ENCODE measurements around the gene ITIH4.

The ITIH4 gene

GRCh38 chr3:52817221-52817620 lies 13.3 kb downstream of the ITIH4 start:
- no peak overlapping the region for H3K27ac ChIP-seq
- TF ChIP-seq CTCF (IDR thresholded peaks at IDR 0.05), result no peak
- H3K9me3 ChIP-seq, result no peaks in the 10 kb centered on the region
- no peak overlapping the region for H3K4me3 ChIP-seq (ENCODE audit: low read depth in 1 of 2, low read length in 1 of 2)
- H3K27me3 ChIP-seq, result no peaks in the 10 kb centered on the region
- peaks cover 68% of the 10 kb centered on the region for H3K36me3 ChIP-seq
- H3K4me1 ChIP-seq (ENCODE audit: control insufficient read depth in 1 of 2, insufficient read depth in 1 of 2, low read depth in 1 of 2, low read length in 1 of 2), result no peaks in the 10 kb centered on the region

GRCh38 chr3:52816654-52817053 lies 13.8 kb downstream of the ITIH4 start:
- Histone ChIP-seq H3K9me3 (no peaks in the 10 kb centered on the region), H3K27me3 (no peaks in the 10 kb centered on the region), H3K27ac (no peak overlapping the region), H3K36me3 (peaks cover 64% of the 10 kb centered on the region), H3K4me1 (ENCODE audit: control insufficient read depth in 1 of 2, insufficient read depth in 1 of 2, low read depth in 1 of 2, low read length in 1 of 2) (no peaks in the 10 kb centered on the region), H3K4me3 (ENCODE audit: low read depth in 1 of 2, low read length in 1 of 2) (no peak overlapping the region)
- TF ChIP-seq CTCF (IDR thresholded peaks at IDR 0.05), result no peak

GRCh38 chr3:52816199-52816598 lies 14.3 kb downstream of the ITIH4 start:
- no peak for TF ChIP-seq CTCF (IDR thresholded peaks at IDR 0.05)
- Histone ChIP-seq H3K4me3 (ENCODE audit: low read depth in 1 of 2, low read length in 1 of 2) (no peak overlapping the region), H3K4me1 (ENCODE audit: control insufficient read depth in 1 of 2, insufficient read depth in 1 of 2, low read depth in 1 of 2, low read length in 1 of 2) (no peaks in the 10 kb centered on the region), H3K27ac (no peak overlapping the region), H3K27me3 (no peaks in the 10 kb centered on the region), H3K36me3 (peaks cover 59% of the 10 kb centered on the region), H3K9me3 (no peaks in the 10 kb centered on the region)

- H3K27me3 ChIP-seq, result no peaks in the 10 kb centered on the region
- H3K9me3 ChIP-seq, result no peaks in the 10 kb centered on the region
- no peak for TF ChIP-seq CTCF (IDR thresholded peaks at IDR 0.05)
- H3K4me1 ChIP-seq (ENCODE audit: control insufficient read depth in 1 of 2, insufficient read depth in 1 of 2, low read depth in 1 of 2, low read length in 1 of 2), result no peaks in the 10 kb centered on the region
- no peak overlapping the region for H3K4me3 ChIP-seq (ENCODE audit: low read depth in 1 of 2, low read length in 1 of 2)
- H3K36me3 ChIP-seq, result peaks cover 36% of the 10 kb centered on the region
- no peak overlapping the region for H3K27ac ChIP-seq
Observed at GRCh38 chr3:52813810-52814209, 16.7 kb downstream of the ITIH4 start.

GRCh38 chr3:52811452-52812011 lies 18.9 kb downstream of the ITIH4 start:
- no peak overlapping the region for H3K4me3 ChIP-seq (ENCODE audit: low read depth in 1 of 2, low read length in 1 of 2)
- TF ChIP-seq CTCF (IDR thresholded peaks at IDR 0.05), result no peak
- H3K36me3 ChIP-seq, result peaks cover 19% of the 10 kb centered on the region
- no peak overlapping the region for H3K27ac ChIP-seq
- H3K27me3 ChIP-seq, result no peaks in the 10 kb centered on the region
- H3K4me1 ChIP-seq (ENCODE audit: control insufficient read depth in 1 of 2, insufficient read depth in 1 of 2, low read depth in 1 of 2, low read length in 1 of 2), result no peaks in the 10 kb centered on the region
- no peaks in the 10 kb centered on the region for H3K9me3 ChIP-seq

- no peaks in the 10 kb centered on the region for H3K9me3 ChIP-seq
- H3K4me1 ChIP-seq (ENCODE audit: control insufficient read depth in 1 of 2, insufficient read depth in 1 of 2, low read depth in 1 of 2, low read length in 1 of 2), result no peaks in the 10 kb centered on the region
- TF ChIP-seq CTCF (IDR thresholded peaks at IDR 0.05), result no peak
- H3K27ac ChIP-seq, result no peak overlapping the region
- H3K36me3 ChIP-seq, result peaks cover 14% of the 10 kb centered on the region
- H3K27me3 ChIP-seq, result no peaks in the 10 kb centered on the region
- H3K4me3 ChIP-seq (ENCODE audit: low read depth in 1 of 2, low read length in 1 of 2), result no peak overlapping the region
Observed at GRCh38 chr3:52810923-52811322, 19.5 kb downstream of the ITIH4 start.

Data from neutrophil (primary cell).